Stimulated activated effector memory CD8-positive, alpha-beta T cell treated with anti-CD3 and anti-CD28 coated beads, Interleukin-12 subunit alpha, Interleukin-12 subunit beta, amount 100 ng/mL, for 72 hours (primary cell): ENCODE results near the gene NPC1L1.
A peak's percentile ranks its signal among the peaks of the same experiment; 100 is the strongest.

ENCODE experiments used
- ATAC-seq: fragments of 150-1000 bp; cut with Tn5 transposase; 2 replicates; pipeline ENCODE4 v1.10.0; 2021
- DNase-seq, 2 donors: peaks; one replicate each; pipeline ENCODE4 v3.0.0; 2021 to 2022; ENCODE audit warnings: low spot score in 2 of 2
- H3K27ac Mint-ChIP-seq: one replicate; pipeline ENCODE4 v1.8.0; 2022; ENCODE audit warnings: mild to moderate bottlenecking, mixed read lengths
- H3K36me3 Mint-ChIP-seq: one replicate; pipeline ENCODE4 v1.8.0; 2022; ENCODE audit warnings: mild to moderate bottlenecking, mixed read lengths
- H3K4me1 Mint-ChIP-seq: one replicate; pipeline ENCODE4 v1.8.0; 2022; ENCODE audit warnings: mixed read lengths
- H3K4me3 Mint-ChIP-seq: one replicate; pipeline ENCODE4 v1.8.0; 2022; ENCODE audit warnings: mild to moderate bottlenecking, mixed read lengths
- H3K9me3 Mint-ChIP-seq: one replicate; pipeline ENCODE4 v1.8.0; 2022; ENCODE audit warnings: mixed read lengths

Gene NPC1L1, protein sequence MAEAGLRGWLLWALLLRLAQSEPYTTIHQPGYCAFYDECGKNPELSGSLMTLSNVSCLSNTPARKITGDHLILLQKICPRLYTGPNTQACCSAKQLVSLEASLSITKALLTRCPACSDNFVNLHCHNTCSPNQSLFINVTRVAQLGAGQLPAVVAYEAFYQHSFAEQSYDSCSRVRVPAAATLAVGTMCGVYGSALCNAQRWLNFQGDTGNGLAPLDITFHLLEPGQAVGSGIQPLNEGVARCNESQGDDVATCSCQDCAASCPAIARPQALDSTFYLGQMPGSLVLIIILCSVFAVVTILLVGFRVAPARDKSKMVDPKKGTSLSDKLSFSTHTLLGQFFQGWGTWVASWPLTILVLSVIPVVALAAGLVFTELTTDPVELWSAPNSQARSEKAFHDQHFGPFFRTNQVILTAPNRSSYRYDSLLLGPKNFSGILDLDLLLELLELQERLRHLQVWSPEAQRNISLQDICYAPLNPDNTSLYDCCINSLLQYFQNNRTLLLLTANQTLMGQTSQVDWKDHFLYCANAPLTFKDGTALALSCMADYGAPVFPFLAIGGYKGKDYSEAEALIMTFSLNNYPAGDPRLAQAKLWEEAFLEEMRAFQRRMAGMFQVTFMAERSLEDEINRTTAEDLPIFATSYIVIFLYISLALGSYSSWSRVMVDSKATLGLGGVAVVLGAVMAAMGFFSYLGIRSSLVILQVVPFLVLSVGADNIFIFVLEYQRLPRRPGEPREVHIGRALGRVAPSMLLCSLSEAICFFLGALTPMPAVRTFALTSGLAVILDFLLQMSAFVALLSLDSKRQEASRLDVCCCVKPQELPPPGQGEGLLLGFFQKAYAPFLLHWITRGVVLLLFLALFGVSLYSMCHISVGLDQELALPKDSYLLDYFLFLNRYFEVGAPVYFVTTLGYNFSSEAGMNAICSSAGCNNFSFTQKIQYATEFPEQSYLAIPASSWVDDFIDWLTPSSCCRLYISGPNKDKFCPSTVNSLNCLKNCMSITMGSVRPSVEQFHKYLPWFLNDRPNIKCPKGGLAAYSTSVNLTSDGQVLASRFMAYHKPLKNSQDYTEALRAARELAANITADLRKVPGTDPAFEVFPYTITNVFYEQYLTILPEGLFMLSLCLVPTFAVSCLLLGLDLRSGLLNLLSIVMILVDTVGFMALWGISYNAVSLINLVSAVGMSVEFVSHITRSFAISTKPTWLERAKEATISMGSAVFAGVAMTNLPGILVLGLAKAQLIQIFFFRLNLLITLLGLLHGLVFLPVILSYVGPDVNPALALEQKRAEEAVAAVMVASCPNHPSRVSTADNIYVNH (N-terminal part only)

DNA sequence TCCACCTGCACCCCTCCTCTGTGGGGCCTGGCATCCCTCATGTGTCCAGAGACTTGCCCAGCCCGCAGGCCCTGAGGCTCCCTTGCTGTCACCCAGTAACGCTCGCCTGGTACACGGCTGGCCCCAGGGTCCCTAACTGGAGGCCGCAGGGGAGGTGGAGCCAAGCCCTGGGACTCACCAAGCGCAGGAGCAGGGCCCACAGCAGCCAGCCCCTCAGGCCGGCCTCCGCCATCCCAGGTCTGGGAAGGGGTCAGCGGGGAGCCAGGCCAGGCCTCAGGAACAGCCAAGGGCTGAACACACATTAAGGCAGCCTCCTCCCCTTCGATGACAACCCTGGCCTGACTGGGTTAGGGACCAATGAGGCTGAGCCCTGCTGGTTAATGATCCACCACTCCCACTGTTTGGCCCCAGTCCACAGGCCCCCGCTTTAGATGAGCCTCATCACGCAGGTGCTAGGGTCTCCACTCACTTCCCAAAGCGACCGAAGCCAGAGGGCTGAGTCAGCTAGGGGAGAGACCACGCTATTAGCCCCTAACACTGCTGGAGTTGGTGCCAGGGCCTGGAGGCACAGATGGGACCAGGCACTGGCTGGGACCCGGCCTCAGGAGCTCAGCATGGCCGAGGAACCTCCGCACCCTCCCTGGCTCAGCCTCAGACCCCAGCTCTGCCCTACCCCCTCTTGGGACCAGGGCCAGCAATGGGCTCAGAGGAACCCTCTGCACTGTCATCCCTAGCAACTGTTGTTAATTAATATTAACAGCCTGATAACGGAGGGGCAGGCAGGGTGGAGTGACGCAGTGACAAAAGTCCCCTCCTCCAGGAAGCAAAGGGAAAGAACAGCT, at the start of gene NPC1L1:
NPC1L1 (minus strand) TSS at position 303 of the 842 bp plus-strand sequence; CDS start at position 232, 71 bp downstream.
- no peaks in the 10 kb centered on the region for H3K36me3 Mint-ChIP-seq
- DNase-seq: no peak
- no peaks in the 10 kb centered on the region for H3K4me1 Mint-ChIP-seq
- H3K27ac Mint-ChIP-seq: no peak within 1 kb of the TSS
- no peaks in the 10 kb centered on the region for H3K9me3 Mint-ChIP-seq
- no peak for ATAC-seq
- no peak within 1 kb of the TSS for H3K4me3 Mint-ChIP-seq

DNA sequence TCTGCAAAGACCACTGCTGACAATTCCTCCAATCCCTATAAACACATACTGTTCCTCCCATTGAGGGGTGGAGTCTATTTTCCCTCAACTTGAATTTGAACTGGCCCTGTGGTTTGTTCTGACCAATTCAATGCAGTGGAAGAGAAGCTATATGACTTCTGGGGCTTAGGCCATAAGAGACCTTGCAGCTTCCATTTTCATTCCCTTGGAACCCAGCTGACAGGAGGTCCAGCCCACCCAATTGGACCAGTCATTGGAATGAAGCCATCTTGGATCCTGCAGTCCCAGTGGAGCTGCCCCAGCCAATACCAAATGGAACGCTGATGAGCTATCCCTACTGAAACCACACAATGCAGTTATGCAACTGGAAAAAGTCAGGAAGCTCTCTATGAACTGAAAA, 49.8 kb upstream of the NPC1L1 start:
- ATAC-seq (no peak), DNase-seq (no peak)
- Mint-ChIP-seq H3K4me1 (peaks cover 9% of the 10 kb centered on the region), H3K9me3 (no peaks in the 10 kb centered on the region), H3K4me3 (no peak overlapping the region), H3K36me3 (no peaks in the 10 kb centered on the region), H3K27ac (no peak overlapping the region)

DNA sequence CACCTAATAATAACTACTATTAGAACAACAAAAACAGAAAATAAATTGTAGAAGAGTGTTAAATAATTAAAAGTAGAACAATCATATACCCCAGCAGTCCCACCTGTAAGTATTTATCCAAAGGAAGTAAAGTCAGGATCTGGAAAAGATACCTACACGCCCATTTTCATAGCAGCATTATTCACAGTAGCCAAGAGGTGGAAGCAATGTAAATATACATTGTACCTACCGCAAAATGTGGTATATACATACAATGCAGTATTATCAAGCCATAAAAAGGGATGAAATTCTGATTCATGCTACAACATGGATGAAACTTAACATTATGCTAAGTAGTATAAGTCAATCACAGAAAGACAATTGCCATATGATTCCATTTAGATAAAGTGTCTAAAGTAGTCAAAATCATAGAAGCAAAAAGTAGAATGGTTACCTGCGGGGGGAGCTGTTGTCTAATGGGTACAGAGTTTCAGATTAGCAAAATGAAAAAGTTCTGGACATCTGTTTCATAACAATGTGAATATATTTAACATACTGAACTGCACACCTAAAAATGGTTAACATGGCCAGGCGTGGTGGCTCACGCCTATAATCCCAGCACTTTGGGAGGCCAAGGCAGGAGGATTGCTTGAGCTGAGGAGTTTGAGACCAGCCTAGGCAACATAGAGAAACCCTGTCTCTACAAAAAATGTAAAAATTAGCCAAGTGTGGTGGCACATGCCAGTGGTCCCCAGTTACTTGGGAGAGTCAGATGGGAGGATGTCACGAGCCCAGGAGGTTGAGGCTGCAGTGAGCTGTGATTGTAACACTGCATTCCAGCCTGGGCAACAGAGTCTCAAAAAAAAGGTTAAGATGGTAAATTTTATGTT, 46.9 kb upstream of the NPC1L1 start:
- peak; percentile 28 to 76 for DNase-seq
- no peaks in the 10 kb centered on the region for H3K36me3 Mint-ChIP-seq
- H3K27ac Mint-ChIP-seq: no peak overlapping the region
- H3K4me1 Mint-ChIP-seq: peaks cover 9% of the 10 kb centered on the region
- H3K9me3 Mint-ChIP-seq: no peaks in the 10 kb centered on the region
- ATAC-seq: peak; percentile 78
- H3K4me3 Mint-ChIP-seq: no peak overlapping the region

DNA sequence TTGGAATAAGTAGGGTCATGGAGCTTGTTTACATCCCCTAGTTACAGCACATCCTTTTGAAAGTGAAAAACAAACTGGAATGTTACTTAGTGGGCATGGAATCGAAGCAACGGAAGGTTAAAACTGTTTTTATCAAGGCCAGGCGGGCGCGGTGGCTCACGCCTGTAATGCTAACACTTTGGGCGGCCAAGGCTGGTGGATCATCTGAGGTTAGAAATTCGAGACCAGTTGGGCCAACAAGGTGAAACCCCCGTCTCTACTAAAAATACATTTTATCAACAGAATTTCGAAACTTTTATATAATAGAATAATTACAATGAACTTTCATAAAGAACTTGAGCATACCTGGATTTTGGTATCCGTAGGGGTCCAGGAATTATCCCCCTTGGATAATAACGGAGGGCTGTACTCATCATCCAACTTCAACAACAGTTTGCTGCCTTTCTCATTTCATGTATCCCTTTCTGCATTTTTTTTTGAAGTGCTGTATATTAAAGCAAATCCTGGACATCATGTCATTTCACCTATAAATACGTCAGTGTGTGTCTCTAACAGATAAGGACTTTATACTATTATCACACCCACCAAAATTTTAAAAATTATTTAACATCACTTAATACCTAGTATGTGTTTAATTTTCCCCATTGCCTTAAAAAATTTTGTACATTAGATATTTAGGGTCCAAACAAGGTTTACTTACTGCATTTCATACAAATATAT, 42.2 kb upstream of the NPC1L1 start:
- no peak for ATAC-seq
- peak overlapping the region; percentile 84 for H3K4me3 Mint-ChIP-seq
- no peaks in the 10 kb centered on the region for H3K9me3 Mint-ChIP-seq
- peak overlapping the region; percentile 97 for H3K27ac Mint-ChIP-seq
- H3K4me1 Mint-ChIP-seq: peaks cover 39% of the 10 kb centered on the region
- no peak for DNase-seq
- H3K36me3 Mint-ChIP-seq: peaks cover 45% of the 10 kb centered on the region

DNA sequence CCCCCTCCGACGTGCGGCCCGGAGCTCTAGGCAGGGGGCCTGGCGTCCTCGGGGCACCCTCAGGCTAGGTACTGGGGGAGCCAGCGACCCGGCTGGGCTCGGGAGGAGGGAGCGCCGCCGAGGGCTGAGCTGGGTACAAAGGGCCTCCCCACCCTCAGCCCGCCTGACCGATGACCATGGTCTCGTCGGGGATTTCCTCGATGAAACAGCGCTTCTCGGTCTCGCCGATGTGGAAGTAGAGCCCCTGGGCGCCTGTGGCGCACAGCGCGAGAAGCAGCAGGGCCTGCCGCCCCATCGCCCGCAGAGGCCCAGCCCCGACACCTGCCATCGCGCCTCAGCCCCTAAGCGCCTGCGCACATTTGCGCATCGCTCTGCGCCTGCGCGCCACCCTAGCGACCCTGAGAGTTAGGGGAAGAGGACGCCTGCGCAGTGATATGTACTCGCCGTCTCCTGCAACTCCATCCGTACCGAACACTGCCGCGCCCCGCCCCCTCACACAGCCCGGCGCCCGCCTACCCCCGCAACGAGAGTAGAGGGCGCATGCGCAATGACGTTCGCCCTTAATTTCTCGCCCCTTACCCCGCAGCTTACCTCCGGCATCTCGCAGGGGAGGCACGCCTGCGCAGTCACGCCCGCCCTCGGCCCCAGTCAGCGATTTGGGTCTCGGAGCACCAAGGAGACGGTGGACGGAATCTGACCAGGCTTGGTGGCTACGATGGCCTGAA, 40.9 kb upstream of the NPC1L1 start, which contains the start of gene TMED4:
TMED4 (minus strand) TSS at position 353 of the 725 bp plus-strand sequence; CDS start at position 328, 25 bp downstream.
- ATAC-seq (peak; percentile 93), DNase-seq (peak; percentile 100)
- Mint-ChIP-seq H3K4me1 (peaks cover 34% of the 10 kb centered on the region), H3K4me3 (peak within 1 kb of the TSS; percentile 84), H3K27ac (peak within 1 kb of the TSS; percentile 97), H3K9me3 (no peaks in the 10 kb centered on the region), H3K36me3 (peaks cover 58% of the 10 kb centered on the region)

DNA sequence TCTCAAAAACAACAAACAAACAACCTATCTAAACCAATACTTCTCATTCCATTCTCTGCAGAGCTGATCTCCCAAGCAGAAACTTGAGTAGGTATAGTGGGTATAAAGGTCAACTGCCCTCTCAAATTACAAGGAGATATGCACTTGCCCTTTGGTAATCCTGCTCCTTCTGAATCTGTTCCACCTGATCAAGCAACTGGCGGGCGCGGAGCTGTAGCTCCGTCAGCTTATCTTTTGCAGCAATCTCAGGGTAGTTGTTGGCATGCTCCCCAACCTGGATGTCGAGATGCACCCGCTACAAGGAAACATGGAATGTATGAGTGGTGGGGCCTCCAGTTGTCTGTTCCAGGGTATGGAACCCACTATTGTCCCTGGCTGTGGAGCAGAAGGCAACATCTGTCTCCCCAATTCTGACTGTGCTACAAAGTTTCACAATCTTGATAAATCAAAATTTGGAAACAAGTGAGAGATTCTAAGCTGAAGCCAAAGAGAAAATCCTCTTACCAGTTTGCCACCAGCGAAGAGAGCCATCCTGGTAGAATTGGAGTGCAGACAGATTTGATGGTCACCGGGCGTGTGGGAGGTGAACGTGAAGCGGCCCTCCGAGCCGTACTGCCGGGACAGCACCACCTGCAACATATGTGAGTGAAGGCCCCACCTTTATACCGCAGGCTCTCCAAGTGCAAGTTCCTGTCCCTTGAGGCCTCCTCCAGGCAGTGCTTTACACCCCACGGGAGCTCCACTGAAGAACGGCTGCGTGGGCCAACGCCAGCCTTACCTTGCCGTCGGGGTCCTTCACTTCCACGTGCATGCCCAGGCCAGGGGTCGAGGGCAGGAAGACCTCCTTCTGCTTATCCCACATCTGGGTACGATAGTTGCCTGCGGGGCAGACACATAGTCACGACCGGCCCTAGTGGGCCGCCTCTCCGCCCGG, 40.1 kb upstream of the NPC1L1 start:
- DNase-seq: peak in 1 of 2 donors; percentile 81
- Mint-ChIP-seq H3K4me1 (peaks cover 35% of the 10 kb centered on the region), H3K27ac (peak overlapping the region; percentile 97), H3K36me3 (peaks cover 66% of the 10 kb centered on the region), H3K9me3 (no peaks in the 10 kb centered on the region), H3K4me3 (peak overlapping the region; percentile 84)
- peak; percentile 57 for ATAC-seq

DNA sequence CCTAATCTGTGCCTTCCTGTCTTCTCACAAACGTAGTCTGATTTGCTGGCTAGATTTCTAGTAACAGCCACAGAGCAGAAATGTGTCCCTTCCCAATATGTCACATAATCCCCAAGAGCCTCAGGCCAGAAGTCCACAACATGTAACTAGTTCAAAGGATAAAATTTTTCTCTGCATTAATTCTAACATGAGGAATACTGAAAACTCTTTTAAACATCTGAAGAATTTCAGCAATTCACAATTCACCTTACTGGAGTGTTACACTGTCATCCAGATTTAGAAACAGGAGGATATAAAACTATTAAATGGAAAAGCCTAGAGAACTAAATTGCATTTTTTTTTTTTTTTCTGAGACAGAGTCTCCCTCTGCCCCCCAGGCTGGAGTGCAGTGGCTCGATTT, 35.1 kb upstream of the NPC1L1 start:
- DNase-seq: no peak
- no peak for ATAC-seq
- H3K9me3 Mint-ChIP-seq: no peaks in the 10 kb centered on the region
- H3K27ac Mint-ChIP-seq: no peak overlapping the region
- H3K4me3 Mint-ChIP-seq: no peak overlapping the region
- peaks cover 94% of the 10 kb centered on the region for H3K36me3 Mint-ChIP-seq
- peaks cover 57% of the 10 kb centered on the region for H3K4me1 Mint-ChIP-seq

DNA sequence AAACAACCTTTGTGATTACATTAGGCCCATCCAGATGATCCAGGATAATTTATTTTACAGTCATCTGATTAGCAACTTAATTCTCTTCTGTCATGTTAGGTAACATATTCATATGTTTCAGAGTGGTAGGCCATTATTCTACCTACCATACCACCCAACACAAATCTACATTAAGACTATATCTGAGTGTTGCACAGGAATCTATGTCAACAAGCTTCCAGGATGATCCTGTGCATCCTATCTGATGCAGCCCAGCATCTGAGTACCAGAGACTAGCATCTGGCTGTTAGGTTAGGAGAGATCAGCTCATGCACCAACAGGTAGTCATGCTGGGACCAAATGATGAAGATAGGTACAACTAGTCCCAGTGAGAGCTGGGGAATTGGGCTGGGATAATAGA, 33.9 kb upstream of the NPC1L1 start:
- Mint-ChIP-seq H3K4me3 (peak overlapping the region; percentile 98), H3K9me3 (no peaks in the 10 kb centered on the region), H3K27ac (peak overlapping the region; percentile 98), H3K36me3 (peaks cover 94% of the 10 kb centered on the region), H3K4me1 (peaks cover 49% of the 10 kb centered on the region)
- DNase-seq (no peak), ATAC-seq (no peak)

DNA sequence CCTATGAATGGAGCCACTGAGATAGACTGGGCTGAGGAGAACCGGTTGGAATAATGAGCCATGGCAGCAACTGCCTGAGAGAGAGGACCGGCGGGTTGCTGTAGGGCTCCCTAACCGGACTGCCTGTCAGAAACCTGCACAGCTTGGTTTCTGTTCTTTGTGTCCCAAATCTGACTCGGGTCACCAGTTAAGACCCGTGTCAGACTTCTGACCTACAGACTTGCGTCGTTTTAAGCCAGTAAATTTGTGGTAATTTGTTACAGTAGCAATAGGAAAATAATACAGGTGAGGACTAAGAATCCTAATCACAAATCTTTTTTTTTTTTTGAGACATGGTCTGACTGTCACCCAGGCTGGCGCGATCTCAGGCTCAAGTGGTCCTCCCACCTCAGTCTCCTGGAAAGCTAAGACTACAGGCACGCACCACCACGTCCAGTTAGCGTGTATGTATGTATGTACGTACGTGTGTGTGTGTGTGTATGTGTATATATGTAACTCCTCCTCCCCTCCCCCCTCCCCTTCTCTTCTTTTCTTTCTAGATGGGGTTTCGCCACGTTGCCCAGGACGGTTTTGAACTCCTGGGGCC, 33.2 kb upstream of the NPC1L1 start:
- Mint-ChIP-seq H3K36me3 (peaks cover 94% of the 10 kb centered on the region), H3K9me3 (no peaks in the 10 kb centered on the region), H3K4me1 (peaks cover 42% of the 10 kb centered on the region), H3K4me3 (peak overlapping the region; percentile 98), H3K27ac (peak overlapping the region; percentile 98)
- DNase-seq: no peak
- ATAC-seq: no peak

DNA sequence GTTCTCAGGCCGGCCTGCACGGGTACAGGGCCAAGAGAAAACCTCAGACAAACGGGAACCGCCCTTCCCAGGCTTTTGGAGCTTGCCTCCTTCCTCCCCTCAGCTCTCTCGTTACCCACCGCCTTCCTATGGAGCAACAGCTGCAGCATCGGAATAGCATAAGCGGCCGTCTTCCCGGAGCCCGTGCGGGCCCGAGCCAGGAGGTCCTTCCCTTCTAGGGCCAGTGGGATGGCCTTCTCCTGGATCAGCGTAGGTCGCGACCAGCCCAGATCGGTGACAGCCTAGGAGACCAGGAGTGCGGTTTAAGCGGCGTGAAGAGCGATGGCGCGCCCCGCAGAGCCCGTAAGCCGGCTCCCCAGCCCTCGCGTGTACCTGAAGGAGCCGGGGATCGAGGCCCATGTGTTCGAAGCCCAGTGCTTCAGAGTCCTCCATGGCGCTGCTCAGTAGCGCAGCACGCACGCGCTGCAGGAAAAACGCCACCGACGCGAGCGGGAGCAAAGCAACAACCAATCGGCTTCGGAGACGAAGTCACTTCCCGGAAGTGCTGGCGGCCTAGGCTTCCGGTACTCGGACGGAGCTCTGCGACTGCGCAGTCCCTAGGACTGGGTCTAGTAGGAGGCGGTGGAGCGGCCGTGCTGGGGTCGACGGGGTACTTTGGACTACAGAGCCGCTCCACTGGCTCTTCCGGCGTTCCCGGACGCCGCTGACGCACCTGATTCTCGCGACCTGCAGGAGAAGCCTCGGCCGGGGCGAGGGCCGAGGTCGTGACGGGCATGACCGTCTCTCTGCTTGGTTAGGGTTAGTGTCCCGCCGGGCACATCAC, 32.5 kb upstream of the NPC1L1 start, which contains the start of gene DDX56:
DDX56 (minus strand) TSS at position 445 of the 823 bp plus-strand sequence; CDS start at position 432, 13 bp downstream.
- peak; percentile 96 for ATAC-seq
- Mint-ChIP-seq H3K9me3 (no peaks in the 10 kb centered on the region), H3K4me1 (peaks cover 39% of the 10 kb centered on the region), H3K36me3 (peaks cover 94% of the 10 kb centered on the region), H3K4me3 (peak within 1 kb of the TSS; percentile 98), H3K27ac (peak within 1 kb of the TSS; percentile 98)
- DNase-seq: peak; percentile 81 to 95
